Omental fat pad (tissue), 4 donors: ENCODE measurements around the gene RHOV. TPM values are rescaled to one million over a fixed set of nuclear protein-coding genes. Genes with fewer than 3 reads are reported as not detected.

ENCODE experiments used
- ATAC-seq: fragments of 150-250 bp; one replicate; pipeline ENCODE4 v1.9.1; 2016; ENCODE audit warnings: mild to moderate bottlenecking, moderate library complexity; ENCODE audit not compliant: low FRiP score
- DNase-seq: peaks from one replicate; pipeline ENCODE4 v3.0.0-alpha.2; 2019; ENCODE audit warnings: low spot score
- CTCF ChIP-seq, 3 donors: fragments of 450-650 bp; IDR thresholded peaks; one replicate each; pipeline ENCODE4 v1.5.1; 2016 to 2017; ENCODE audit warnings: antibody characterized with exemption in 3 of 3, mild to moderate bottlenecking in 3 of 3, moderate library complexity in 2 of 3
- total RNA-seq, 4 donors: library from RNA; depleted of rRNA; stranded (reverse); fragments of >200 nt; gene quantifications; one replicate each; pipeline ENCODE4 v1.1.0, GENCODE V29; 2016

Gene RHOV
- total RNA-seq, 4 donors from 2014 or later = not detected

GRCh38 chr15:40845036-40845435 is 29.0 kb downstream of the RHOV start:
- ATAC-seq (no peak), DNase-seq (no peak)
- TF ChIP-seq CTCF (IDR thresholded peaks at IDR 0.05) = no peak

- ATAC-seq = peak; percentile 24
- no peak for TF ChIP-seq CTCF (IDR thresholded peaks at IDR 0.05)
- DNase-seq = no peak
Observed at GRCh38 chr15:40844696-40845030, 29.4 kb downstream of the RHOV start.

GRCh38 chr15:40843885-40844695 is 29.9 kb downstream of the RHOV start, which contains the start of gene SPINT1:
SPINT1 (plus strand) TSS chr15:40844048; CDS start chr15:40844555, 507 bp downstream.
- TF ChIP-seq CTCF (IDR thresholded peaks at IDR 0.05) = no peak
- DNase-seq = no peak
- peak; percentile 60 for ATAC-seq

- DNase-seq = no peak
- no peak for TF ChIP-seq CTCF (IDR thresholded peaks at IDR 0.05)
- ATAC-seq = no peak
Observed at GRCh38 chr15:40843261-40843884, 30.7 kb downstream of the RHOV start.

GRCh38 chr15:40841741-40842140 is 32.3 kb downstream of the RHOV start:
- DNase-seq (no peak), ATAC-seq (no peak)
- TF ChIP-seq CTCF (IDR thresholded peaks at IDR 0.05) = no peak

GRCh38 chr15:40838756-40839155 is 35.3 kb downstream of the RHOV start:
- ATAC-seq = no peak
- TF ChIP-seq CTCF (IDR thresholded peaks at IDR 0.05) = no peak
- no peak for DNase-seq

GRCh38 chr15:40836020-40836419 is 38.0 kb downstream of the RHOV start:
- ATAC-seq (no peak), DNase-seq (no peak)
- TF ChIP-seq CTCF (IDR thresholded peaks at IDR 0.05) = no peak
